H1 (cell line): ENCODE results near the gene TNFAIP8L3. TPM values are rescaled to one million over a fixed set of nuclear protein-coding genes. Genes with fewer than 3 reads are reported as not detected.

Source experiments
- CTCF ChIA-PET: fragments of 300-600 bp; sonication (Branson Sonifier 250); formaldehyde crosslinking; loops from one replicate; lab custom pipeline; 2021; ENCODE audit not compliant: partially characterized antibody; lab: Charles Lee
- POLR2A ChIA-PET: fragments of 300-600 bp; sonication (Branson Sonifier 250); formaldehyde crosslinking; loops from one replicate; lab custom pipeline; 2021; ENCODE audit warnings: inconsistent platforms; ENCODE audit not compliant: partially characterized antibody; lab: Charles Lee
- DNase-seq, 2 experiments: peaks; one replicate each; pipeline versions ENCODE4 v3.0.0 to v3.0.0-alpha.2; 2010 to 2022; ENCODE audit warnings: low spot score in 2 of 2, low read depth in 1 of 2, mixed read lengths in 1 of 2
- FAIRE-seq: peaks from 2 replicates; lab custom pipeline; 2011; peaks lifted over from hg19 to GRCh38; lab: Jason Lieb, UNC
- H2AFZ ChIP-seq: 2 replicates; pipeline ENCODE4 v1.8.1; 2012; ENCODE audit warnings: low read length, inconsistent platforms
- H2AK5ac ChIP-seq: 2 replicates; pipeline ENCODE4 v1.6.1; 2013; ENCODE audit warnings: low read depth, low read length
- H2BK120ac ChIP-seq: replicated peaks from 2 replicates; pipeline ENCODE3; 2013; ENCODE audit warnings: low read depth, low read length, inconsistent platforms
- H2BK12ac ChIP-seq: 2 replicates; pipeline ENCODE4 v1.6.1; 2013; ENCODE audit warnings: low read depth, low read length
- H2BK15ac ChIP-seq: 2 replicates; pipeline ENCODE4 v1.6.1; 2013; ENCODE audit warnings: low read length
- H2BK20ac ChIP-seq: 2 replicates; pipeline ENCODE4 v1.6.1; 2013; ENCODE audit warnings: low read length
- H2BK5ac ChIP-seq: 2 replicates; pipeline ENCODE4 v1.6.1; 2013; ENCODE audit warnings: low read depth, low read length
- H3K14ac ChIP-seq: 2 replicates; pipeline ENCODE4 v1.6.1; 2013; ENCODE audit warnings: inconsistent platforms; ENCODE audit not compliant: insufficient read length
- H3K18ac ChIP-seq: 2 replicates; pipeline ENCODE4 v1.6.1; 2013; ENCODE audit warnings: low read length; ENCODE audit errors: extremely low read depth
- H3K23ac ChIP-seq: 2 replicates; pipeline ENCODE4 v1.6.1; 2013; ENCODE audit warnings: inconsistent platforms; ENCODE audit not compliant: insufficient read length
- H3K23me2 ChIP-seq: 2 replicates; pipeline ENCODE4 v1.6.1; 2013; ENCODE audit warnings: low read depth, low read length
- H3K27ac ChIP-seq: 2 replicates; pipeline ENCODE4 v1.6.1; 2011; ENCODE audit warnings: low read depth, low read length, inconsistent platforms
- H3K27me3 ChIP-seq, 4 experiments: replicated peaks in 1 of 4; 1 replicate in 1 of 4; 2 replicates in 3 of 4; pipeline versions ENCODE4 v1.6.1 to v1.8.1; 2011 to 2013; ENCODE audit warnings: low read length in 3 of 4, mild to moderate bottlenecking in 3 of 4, inconsistent platforms in 2 of 4, mixed read lengths in 2 of 4, moderate library complexity in 1 of 4; ENCODE audit not compliant: control insufficient read depth in 3 of 4, insufficient read depth in 3 of 4; ENCODE audit errors: extremely low read depth in 1 of 4
- H3K36me3 ChIP-seq, 4 experiments: 2 replicates each; pipeline versions ENCODE4 v1.6.1 to v1.8.1; 2011 to 2013; ENCODE audit warnings: mild to moderate bottlenecking in 4 of 4, low read length in 3 of 4, moderate library complexity in 2 of 4, control low read depth in 1 of 4, inconsistent platforms in 1 of 4; ENCODE audit not compliant: insufficient read depth in 4 of 4, control insufficient read depth in 2 of 4
- H3K4ac ChIP-seq: replicated peaks from 2 replicates; pipeline ENCODE3; 2013; ENCODE audit warnings: low read length, low read depth, mixed read lengths, inconsistent platforms; ENCODE audit not compliant: insufficient read length
- H3K4me1 ChIP-seq, 4 experiments: replicated peaks in 1 of 4; 1 replicate in 1 of 4; 2 replicates in 3 of 4; pipeline versions ENCODE4 v1.6.1 to v1.8.1; 2011 to 2013; ENCODE audit warnings: low read length in 3 of 4, inconsistent platforms in 2 of 4, mixed read lengths in 1 of 4; ENCODE audit not compliant: insufficient read depth in 4 of 4, control insufficient read depth in 3 of 4
- H3K4me2 ChIP-seq, 2 experiments: 2 replicates each; pipeline versions ENCODE4 v1.6.1 to v1.8.1; 2011 to 2013; ENCODE audit warnings: low read depth in 2 of 2, low read length in 2 of 2, control low read depth in 1 of 2, inconsistent platforms in 1 of 2, mild to moderate bottlenecking in 1 of 2; ENCODE audit not compliant: insufficient read depth in 1 of 2
- H3K4me3 ChIP-seq, 4 experiments: fragments of 200-600, 300-600 bp in 1 of 4; sonication (generic), shearing (Covaris generic), sonication (Bioruptor Twin) in 1 of 4; 2 replicates each; pipeline versions ENCODE4 v1.5.1 to v1.8.1; 2011 to 2016; ENCODE audit warnings: low read length in 4 of 4, low read depth in 3 of 4, control low read depth in 2 of 4, inconsistent platforms in 2 of 4, mild to moderate bottlenecking in 2 of 4, mixed read lengths in 1 of 4, moderate library complexity in 1 of 4; ENCODE audit not compliant: insufficient read depth in 2 of 4; ENCODE audit errors: extremely low read depth in 1 of 4
- H3K56ac ChIP-seq: replicated peaks from 2 replicates; pipeline ENCODE3; 2013; ENCODE audit warnings: low read depth, mild to moderate bottlenecking, mixed read lengths, low read length, inconsistent platforms; ENCODE audit not compliant: insufficient read length
- H3K79me1 ChIP-seq: 2 replicates; pipeline ENCODE4 v1.6.1; 2013; ENCODE audit warnings: low read depth, low read length, control low read depth
- H3K79me2 ChIP-seq, 2 experiments: 2 replicates each; pipeline versions ENCODE4 v1.6.1 to v1.8.1; 2012 to 2013; ENCODE audit warnings: low read length in 2 of 2, mild to moderate bottlenecking in 2 of 2, inconsistent platforms in 1 of 2; ENCODE audit not compliant: insufficient read depth in 2 of 2, control insufficient read depth in 1 of 2
- H3K9ac ChIP-seq, 4 experiments: replicated peaks in 1 of 4; 1 replicate in 1 of 4; 2 replicates in 3 of 4; pipeline versions ENCODE4 v1.6.1 to v1.8.1; 2011 to 2013; ENCODE audit warnings: low read depth in 3 of 4, low read length in 3 of 4, control low read depth in 2 of 4, mild to moderate bottlenecking in 2 of 4, moderate library complexity in 2 of 4, inconsistent platforms in 1 of 4; ENCODE audit errors: extremely low read depth in 1 of 4
- H3K9me3 ChIP-seq, 2 experiments: 2 replicates each; pipeline versions ENCODE4 v1.6.1 to v1.8.1; 2012 to 2013; ENCODE audit warnings: mild to moderate bottlenecking in 2 of 2, moderate library complexity in 2 of 2, control low read depth in 1 of 2, inconsistent platforms in 1 of 2, low read depth in 1 of 2, low read length in 1 of 2, mixed read lengths in 1 of 2; ENCODE audit not compliant: insufficient read depth in 2 of 2
- H4K20me1 ChIP-seq, 2 experiments: replicated peaks in 1 of 2; 2 replicates each; pipeline versions ENCODE3 to v1.8.1; 2011 to 2013; ENCODE audit warnings: inconsistent platforms in 2 of 2, low read length in 2 of 2, mild to moderate bottlenecking in 1 of 2; ENCODE audit not compliant: insufficient read depth in 2 of 2, control insufficient read depth in 1 of 2
- H4K5ac ChIP-seq: 2 replicates; pipeline ENCODE4 v1.6.1; 2013; ENCODE audit warnings: low read length, low read depth, mixed read lengths, inconsistent platforms; ENCODE audit not compliant: insufficient read length
- H4K8ac ChIP-seq: 2 replicates; pipeline ENCODE4 v1.8.0; 2013; ENCODE audit warnings: mild to moderate bottlenecking, moderate library complexity, low read length, inconsistent platforms; ENCODE audit not compliant: insufficient read depth; ENCODE audit errors: extremely low read depth
- H4K91ac ChIP-seq: replicated peaks from 2 replicates; pipeline ENCODE3; 2013; ENCODE audit warnings: low read length, mixed read lengths, inconsistent platforms; ENCODE audit not compliant: insufficient read length
- ASH2L ChIP-seq: fragments of 200-600, 300-600 bp; sonication (generic); IDR thresholded peaks from one replicate; pipeline ENCODE4 v1.7.1; 2017; ENCODE audit warnings: low read length
- BRCA1 ChIP-seq: IDR thresholded peaks from 2 replicates; pipeline ENCODE4 v1.6.1; 2012; ENCODE audit warnings: low read depth, low read length, improper control_type of control experiment
- JUN ChIP-seq: IDR thresholded peaks from 2 replicates; pipeline ENCODE4 v1.6.1; 2011; ENCODE audit warnings: low read depth, mild to moderate bottlenecking, improper control_type of control experiment, low read length
- NANOG ChIP-seq: IDR thresholded peaks from 2 replicates; pipeline ENCODE4 v1.6.1; 2011; ENCODE audit warnings: low read length, low read depth, mild to moderate bottlenecking, inconsistent platforms; ENCODE audit not compliant: insufficient read depth, poor library complexity, severe bottlenecking
- SAP30 ChIP-seq: fragments of 300-600 bp; sonication (generic); IDR thresholded peaks from 2 replicates; pipeline ENCODE4 v1.7.1; 2012; ENCODE audit warnings: low read length, moderate library complexity, mild to moderate bottlenecking, inconsistent platforms; ENCODE audit not compliant: insufficient read depth, insufficient replicate concordance
- SIX5 ChIP-seq: IDR thresholded peaks from 2 replicates; pipeline ENCODE4 v1.6.1; 2011; ENCODE audit warnings: mild to moderate bottlenecking, low read depth, low read length
- SRF ChIP-seq: IDR thresholded peaks from 2 replicates; pipeline ENCODE4 v1.6.1; 2011; ENCODE audit warnings: mild to moderate bottlenecking, low read depth, low read length, moderate library complexity
- SUZ12 ChIP-seq: fragments of 200-600 bp; sonication (generic); IDR thresholded peaks from 2 replicates; pipeline ENCODE4 v1.6.1; 2012; ENCODE audit warnings: mild to moderate bottlenecking, inconsistent platforms, low read length, moderate library complexity, mixed read lengths
- TBP ChIP-seq: IDR thresholded peaks from 2 replicates; pipeline ENCODE4 v1.6.1; 2011; ENCODE audit warnings: low read depth, low read length, improper control_type of control experiment
- TEAD4 ChIP-seq: IDR thresholded peaks from 2 replicates; pipeline ENCODE4 v1.6.1; 2012; ENCODE audit warnings: low read depth, low read length, inconsistent platforms, mixed read lengths
- WGBS, 2 experiments: shearing (Covaris generic) in 1 of 2; methylation state at CpG; one replicate each; pipeline versions ENCODE4 v1.1.6 to v1.1.7; 2013 to 2015; ENCODE audit warnings: low lambda C conversion rate in 2 of 2, mixed read lengths in 2 of 2, inconsistent platforms in 1 of 2, low coverage in 1 of 2, missing lambda C conversion rate in 1 of 2; ENCODE audit not compliant: insufficient replicate concordance in 2 of 2, insufficient coverage in 1 of 2, insufficient read length in 1 of 2; ENCODE audit errors: extremely low coverage in 1 of 2, missing lambda C conversion rate in 1 of 2; 5-methylcytosine and 5-hydroxymethylcytosine counted together
- polyA plus RNA-seq, 7 experiments: library from polyadenylated mRNA; depleted of rRNA in 3 of 7; stranded (reverse) in 5 of 7; unstranded in 2 of 7; fragments of >200 nt in 5 of 7; fragments of 200-250 nt in 2 of 7; gene quantifications; 1 replicate in 5 of 7; 2 replicates in 1 of 7; 4 replicates in 1 of 7; pipeline versions ENCODE4 v1.2.1 to v1.2.3, GENCODE V29; 2011 to 2013; ENCODE audit warnings: missing spikeins in 2 of 7, mixed read lengths in 2 of 7
- total RNA-seq: library from RNA; stranded (reverse); fragmentation: NEBNext Ultra II Directional; extraction: Animal tissue kit (Norgen Biotek cat#: 25700); gene quantifications from 2 replicates; pipeline ENCODE4 v1.2.1, GENCODE V29; 2021

TNFAIP8L3 gene
- total and polyA plus RNA-seq, 2 of the 8 experiments (the other 6 are each of a cell fraction or from before 2014, with no cell fraction given), result 0.23 to 0.67 TPM

- TF ChIP-seq BRCA1 (no peak), SAP30 (no peak), SRF (no peak), ASH2L (no peak), JUN (no peak), SIX5 (no peak), SUZ12 (no peak), TBP (no peak), NANOG (no peak), TEAD4 (no peak)
- Histone ChIP-seq H4K5ac (no peak overlapping the region), H4K8ac (no peak overlapping the region), H2AK5ac (no peak overlapping the region), H3K4me1 (peaks cover 0 to 4% (median 0%) of the 10 kb centered on the region in 4 experiments; a peak in 1 of 7 replicates), H4K91ac (no peak overlapping the region), H3K79me1 (no peaks in the 10 kb centered on the region), H3K18ac (no peak overlapping the region), H3K9me3 (peaks cover 0 to 2% of the 10 kb centered on the region in 2 experiments; a peak in 1 of 4 replicates), H3K79me2 (no peaks in the 10 kb centered on the region), H3K4me3 (no peak overlapping the region), H2BK5ac (no peak overlapping the region), H2BK12ac (no peak overlapping the region), H3K14ac (no peak overlapping the region), H3K56ac (no peak overlapping the region), H3K27me3 (no peaks in the 10 kb centered on the region), H3K36me3 (no peaks in the 10 kb centered on the region), H2BK20ac (no peak overlapping the region), H3K27ac (no peak overlapping the region), H2BK15ac (no peak overlapping the region), H3K4me2 (no peak overlapping the region; a peak in 1 of 4 replicates), H4K20me1 (no peaks in the 10 kb centered on the region), H3K23ac (no peak overlapping the region), H3K23me2 (no peaks in the 10 kb centered on the region), H2AFZ (no peak overlapping the region), H3K4ac (no peak overlapping the region), H2BK120ac (no peak overlapping the region), H3K9ac (no peak overlapping the region)
- WGBS, 2 experiments, result 79% methylated on average over 3 of the region's 3 CpGs; no CpG with 5 or more reads in 1 of the 2 experiments
- CTCF ChIA-PET, result interaction anchor here (0.6 kb wide), 1 partner anchor 116 kb away, joined by 3 read pairs; no protein-coding TSS in a partner anchor
- DNase-seq, result no peak
- no peak for FAIRE-seq
- POLR2A ChIA-PET, result no interaction called here
Measured at GRCh38 chr15:51046799-51047449, 47.8 kb downstream of the TNFAIP8L3 start.
